Effector CD4-positive, alpha-beta T cell (primary cell): ENCODE results near the gene ARHGAP15.

ENCODE experiments used
- DNase-seq: peaks from one replicate; pipeline ENCODE4 v3.0.0-alpha.2; 2020

ARHGAP15 gene

GRCh38 chr2:143674051-143674450, 544.8 kb downstream of the ARHGAP15 start:
- DNase-seq = no peak

GRCh38 chr2:143675021-143675420, 545.8 kb downstream of the ARHGAP15 start:
- DNase-seq = no peak

DNA sequence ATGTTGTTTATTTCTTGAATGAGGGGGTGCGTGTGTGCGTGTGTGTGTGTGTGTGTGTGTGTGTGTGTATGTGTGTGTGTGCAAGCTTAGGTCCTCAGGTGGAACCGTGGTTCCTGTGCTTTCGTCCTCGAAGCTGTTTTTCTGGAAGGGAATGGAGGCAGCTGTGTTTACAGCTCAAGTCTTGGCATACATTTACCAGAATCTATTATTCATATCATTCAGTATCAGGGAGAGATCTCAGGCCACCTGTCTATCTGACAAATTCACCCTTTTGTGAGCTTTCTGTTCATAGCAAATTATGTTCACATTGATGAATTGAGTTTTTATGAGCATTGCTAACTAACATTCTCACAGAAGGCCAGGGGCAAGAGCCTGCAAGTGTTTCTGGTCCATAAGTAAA, 550.4 kb downstream of the ARHGAP15 start:
- no peak for DNase-seq

GRCh38 chr2:143680885-143681405, 551.7 kb downstream of the ARHGAP15 start:
- DNase-seq = no peak

GRCh38 chr2:143682436-143683055, 553.3 kb downstream of the ARHGAP15 start:
- no peak for DNase-seq

DNA sequence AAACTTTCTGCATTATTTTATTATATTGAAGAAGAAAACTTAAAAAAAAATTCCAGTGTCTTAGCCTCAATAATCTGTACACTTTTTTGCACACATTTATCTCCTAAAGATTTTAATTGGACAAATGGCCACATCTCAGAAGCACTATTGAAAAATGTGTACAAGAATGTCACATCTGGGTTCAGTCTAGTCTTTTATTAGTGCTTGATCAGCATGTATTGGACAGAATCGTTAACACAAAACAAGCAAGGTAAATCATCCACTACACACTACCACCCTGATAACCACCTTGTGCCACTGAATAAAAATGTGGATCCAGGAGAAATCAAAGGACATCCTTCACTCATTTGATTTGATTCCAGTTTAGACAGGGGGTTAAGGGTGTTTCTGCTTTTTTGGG, 554.8 kb downstream of the ARHGAP15 start:
- no peak for DNase-seq

DNA sequence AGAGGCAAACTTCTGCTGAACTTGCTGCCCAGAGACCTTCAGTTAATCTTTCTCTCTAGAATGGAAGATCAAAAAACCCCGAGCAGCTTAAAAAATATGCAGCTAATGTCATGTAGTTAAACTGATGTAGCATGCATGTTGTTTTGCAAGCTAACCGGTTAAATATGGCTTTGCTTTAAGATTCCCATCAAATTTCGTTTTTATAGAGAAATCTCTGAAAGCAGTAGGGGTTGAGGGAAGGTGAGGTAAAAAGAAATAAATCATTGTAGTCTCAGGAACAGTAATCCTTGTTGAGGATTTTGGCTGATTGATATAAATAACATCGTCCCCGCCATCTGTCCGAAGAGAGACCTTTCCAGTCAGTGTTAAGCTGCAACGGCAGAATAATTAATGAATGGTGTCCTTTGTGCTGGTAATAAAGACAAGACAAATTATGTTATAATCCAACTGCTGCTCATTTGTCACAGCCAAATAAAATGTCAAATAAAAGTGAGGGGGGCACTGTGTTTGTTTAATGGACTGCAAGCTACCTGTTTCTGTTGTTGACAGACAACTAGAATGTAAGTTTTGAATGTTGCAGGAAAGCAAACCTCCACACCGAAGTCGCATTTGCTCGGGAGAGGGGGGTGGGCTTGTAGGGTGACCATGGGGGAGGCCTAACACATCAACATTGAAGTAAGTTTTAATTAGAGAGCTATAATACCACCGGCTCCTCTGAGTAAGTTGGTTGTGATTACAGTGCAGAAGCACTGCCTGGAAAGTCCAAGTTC, 555.5 kb downstream of the ARHGAP15 start:
- DNase-seq = no peak

DNA sequence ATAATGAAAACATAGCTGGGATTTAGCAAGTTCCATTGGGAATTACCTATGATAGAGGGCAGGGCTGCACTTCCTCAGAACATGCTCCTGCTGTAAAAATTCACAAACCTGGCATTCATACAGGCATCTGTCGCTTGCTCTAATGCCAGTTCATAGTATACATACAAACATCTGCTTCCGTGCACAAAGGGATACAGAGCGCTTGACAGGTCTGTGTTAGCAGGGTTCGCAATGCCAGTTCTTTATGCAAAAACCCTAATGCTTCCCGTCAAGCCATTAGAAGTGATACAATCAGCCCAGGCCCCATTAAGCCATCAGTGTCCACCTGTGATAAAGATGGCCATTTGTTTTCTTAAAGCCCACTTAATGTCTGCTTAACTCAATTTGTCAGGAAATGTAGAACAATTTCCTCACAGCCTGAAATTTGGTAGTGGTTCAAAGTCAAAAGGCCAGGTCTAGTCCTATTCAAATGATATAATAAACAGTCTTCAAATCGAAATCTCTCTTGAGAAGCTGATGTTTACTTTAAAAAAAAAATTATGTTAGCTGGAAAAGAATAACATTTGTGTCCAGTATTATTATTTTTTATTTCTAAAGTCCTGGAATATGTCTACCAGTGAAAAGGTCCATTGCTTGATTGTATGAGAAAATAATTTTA, 556.3 kb downstream of the ARHGAP15 start:
- no peak for DNase-seq

DNA sequence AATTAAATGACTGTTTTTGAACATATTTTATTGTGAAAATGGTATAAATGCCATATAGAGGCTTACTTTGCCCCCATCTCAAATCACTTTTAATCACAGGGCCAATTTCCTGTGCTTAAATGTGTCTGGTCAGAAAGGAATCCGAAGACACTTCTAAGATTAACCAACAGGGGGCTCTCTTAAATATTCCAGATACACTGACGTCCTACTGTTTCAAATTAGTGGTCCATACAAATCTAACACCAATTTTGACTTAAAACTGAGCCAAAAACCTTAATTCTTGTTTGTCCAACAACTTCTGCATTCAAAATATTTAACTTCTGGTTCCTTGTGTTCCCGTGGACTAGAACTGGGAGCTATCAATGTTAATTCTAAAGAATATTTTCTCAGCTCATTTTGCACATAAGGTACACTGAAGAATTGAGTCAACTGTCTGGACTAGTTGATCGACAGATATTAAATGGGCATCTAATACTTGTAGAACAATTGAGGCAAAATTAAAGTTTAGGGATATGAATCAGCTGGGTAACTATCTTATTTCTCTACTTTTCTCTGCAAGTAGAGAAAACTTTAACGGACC, 557.5 kb downstream of the ARHGAP15 start:
- no peak for DNase-seq

DNA sequence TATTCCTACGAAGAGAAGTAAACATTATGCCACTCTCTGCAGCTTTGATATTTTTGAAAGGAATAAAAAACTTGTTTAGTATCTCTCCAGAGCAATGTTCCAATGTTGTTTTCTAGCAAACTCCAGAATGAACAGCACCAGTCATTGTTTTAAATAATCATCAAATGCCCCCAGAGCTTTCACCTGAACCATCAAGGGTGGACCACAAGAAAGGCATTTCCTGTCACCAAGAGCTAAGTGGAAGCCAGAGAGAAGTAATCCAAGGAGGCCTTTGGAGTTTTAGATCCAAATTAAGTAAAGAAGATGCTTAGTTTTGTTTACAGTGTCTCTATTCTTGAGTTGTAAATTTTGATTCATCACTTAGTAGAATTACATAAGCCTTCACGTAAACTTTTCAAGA, 559.0 kb downstream of the ARHGAP15 start:
- DNase-seq = no peak

GRCh38 chr2:143688815-143689214, 559.6 kb downstream of the ARHGAP15 start:
- DNase-seq = no peak

GRCh38 chr2:143689541-143689940, 560.3 kb downstream of the ARHGAP15 start:
- no peak for DNase-seq

DNA sequence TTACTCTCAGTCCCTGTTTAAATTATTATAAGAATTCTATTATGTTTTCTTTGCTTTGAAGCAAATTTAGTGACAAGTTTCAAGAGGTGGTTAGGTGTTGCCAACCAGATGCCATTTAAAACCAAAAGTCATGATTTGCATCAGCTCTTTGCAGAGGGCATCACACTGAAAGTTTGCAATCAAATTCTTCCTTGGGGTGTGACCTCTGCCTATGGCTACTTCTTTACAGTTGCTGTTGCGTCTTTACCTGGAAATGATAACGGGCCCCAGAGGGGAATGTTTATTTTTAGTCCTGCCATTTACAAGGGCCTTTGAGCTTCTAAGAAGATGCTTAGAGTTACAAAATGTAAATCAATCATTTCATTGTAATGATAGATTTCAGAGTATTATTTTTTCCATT, 561.0 kb downstream of the ARHGAP15 start:
- DNase-seq = no peak

DNA sequence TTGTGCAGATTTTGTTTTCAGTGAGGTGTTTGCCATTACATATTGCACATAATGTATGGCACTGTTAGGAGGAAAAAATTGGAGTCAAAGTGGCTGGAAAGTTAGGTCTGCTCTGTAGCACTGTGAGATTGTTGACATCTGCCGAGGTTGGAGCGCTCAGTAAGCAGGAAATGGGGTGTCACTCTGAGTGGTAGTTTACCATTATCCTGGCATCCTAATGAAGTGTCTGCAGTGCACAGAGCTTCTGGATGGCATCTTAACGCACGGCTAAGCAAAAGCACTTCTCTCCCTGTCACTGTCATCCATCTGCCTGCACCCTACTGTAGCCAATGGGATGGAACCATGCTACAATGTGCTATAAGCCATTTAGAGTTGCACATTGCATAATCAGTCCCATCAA, 561.9 kb downstream of the ARHGAP15 start:
- no peak for DNase-seq

DNA sequence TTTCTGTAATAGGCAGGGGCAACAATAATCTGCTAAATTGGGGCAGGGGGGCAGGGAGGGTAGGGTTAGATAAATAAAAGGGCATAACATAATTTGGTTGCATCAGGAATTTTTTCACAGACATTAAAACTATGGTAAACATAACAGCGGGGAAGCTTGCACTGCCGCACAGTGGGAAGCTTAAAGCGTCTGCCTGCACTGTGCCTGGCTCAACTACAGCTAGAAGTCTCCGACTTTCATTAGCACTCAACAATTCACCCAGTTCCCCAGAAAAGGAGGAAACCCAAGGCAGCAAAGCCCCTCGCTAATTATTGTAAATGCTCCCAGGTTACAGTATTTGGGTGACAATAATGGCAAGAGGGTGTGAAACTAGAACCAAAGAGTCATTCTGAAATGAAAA, 562.9 kb downstream of the ARHGAP15 start:
- no peak for DNase-seq

GRCh38 chr2:143692967-143693366, 563.7 kb downstream of the ARHGAP15 start:
- no peak for DNase-seq

DNA sequence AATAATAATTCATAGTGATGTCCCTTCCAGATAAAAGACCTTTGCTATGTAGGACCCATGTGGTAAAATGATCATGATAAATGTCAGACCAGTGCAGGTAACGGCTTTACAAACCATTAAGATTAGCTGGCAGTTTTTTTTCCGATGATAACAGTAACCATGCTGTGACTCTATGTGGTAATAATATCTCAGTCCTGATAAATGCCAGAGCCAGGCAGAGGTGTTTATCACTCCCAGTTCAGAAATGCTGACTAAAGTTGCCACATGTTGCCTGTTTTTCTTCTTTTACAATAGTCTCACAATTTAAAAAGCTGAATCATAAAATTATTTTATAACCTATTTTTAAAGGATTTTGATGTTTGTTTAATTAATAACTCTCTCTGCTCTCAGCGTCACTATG, 565.1 kb downstream of the ARHGAP15 start:
- no peak for DNase-seq

DNA sequence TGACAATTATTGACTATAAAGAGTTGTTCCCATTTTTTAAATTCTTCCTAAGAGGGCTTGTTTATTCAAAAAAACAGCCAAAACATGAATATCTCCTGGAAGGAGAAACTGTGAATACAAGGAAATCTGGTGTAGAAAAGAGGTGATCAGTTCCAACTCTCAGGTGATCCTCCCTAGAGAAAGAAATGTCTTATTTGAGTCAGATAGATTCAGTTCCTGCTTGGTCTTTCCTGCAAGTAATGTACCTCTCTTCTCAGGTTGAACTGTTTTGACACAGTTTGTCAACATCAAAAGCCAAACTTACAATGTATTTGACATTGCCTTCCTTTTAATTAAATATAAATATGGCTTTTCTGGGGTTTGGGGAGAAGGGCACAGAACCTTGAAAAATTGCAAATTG, 567.4 kb downstream of the ARHGAP15 start:
- DNase-seq = no peak

GRCh38 chr2:143697744-143698143, 568.5 kb downstream of the ARHGAP15 start:
- no peak for DNase-seq

GRCh38 chr2:143698352-143698751, 569.1 kb downstream of the ARHGAP15 start:
- no peak for DNase-seq

DNA sequence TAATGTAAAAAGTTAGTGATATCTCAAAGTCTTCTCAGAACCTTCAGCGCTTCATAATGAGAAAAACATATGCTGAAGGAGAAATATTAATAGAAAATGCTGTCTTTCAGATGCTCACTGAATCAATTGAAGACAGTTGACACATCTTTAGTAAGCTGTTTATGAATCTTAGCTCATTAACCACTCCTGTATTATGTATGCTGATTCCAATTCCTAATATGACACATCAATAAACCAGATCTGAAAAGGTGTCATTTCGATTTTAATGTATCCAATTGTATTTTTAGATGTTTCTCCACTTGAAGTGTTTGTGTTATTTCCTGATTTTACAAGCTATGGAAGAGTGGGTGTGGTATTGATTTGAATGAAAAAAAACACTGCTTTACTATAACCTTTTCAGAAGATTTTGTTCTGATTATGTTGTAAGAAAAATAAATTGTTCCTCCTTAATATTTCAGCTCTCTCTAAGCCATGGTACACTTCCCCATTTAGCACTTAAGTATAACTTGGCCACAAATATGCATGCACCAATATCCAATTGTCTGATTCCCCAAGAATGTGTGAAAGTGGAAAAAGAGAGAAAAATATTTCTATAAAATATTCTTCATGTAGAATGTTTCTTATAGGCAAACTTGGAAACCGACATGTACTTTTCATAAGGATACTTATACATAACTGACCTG, 569.8 kb downstream of the ARHGAP15 start:
- no peak for DNase-seq

DNA sequence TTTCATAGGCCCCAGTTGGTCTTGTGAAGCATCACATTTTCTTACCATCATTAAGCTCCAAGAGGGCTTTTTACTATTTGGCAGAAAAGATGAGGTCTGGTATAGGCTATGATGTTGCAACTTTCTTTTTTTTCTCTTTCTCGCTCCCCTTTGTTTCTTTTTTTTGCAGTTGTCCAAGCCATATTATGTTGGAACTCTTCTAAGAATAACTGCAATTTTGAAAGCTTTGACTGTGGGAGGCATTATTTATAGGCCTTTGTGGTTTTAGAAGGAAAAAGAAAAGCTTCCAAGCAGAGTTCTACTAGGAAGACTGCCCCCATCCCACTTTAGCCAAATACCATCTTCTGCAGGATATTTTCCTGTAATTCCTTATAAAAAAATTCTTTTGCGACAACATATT, 571.6 kb downstream of the ARHGAP15 start:
- DNase-seq = no peak

DNA sequence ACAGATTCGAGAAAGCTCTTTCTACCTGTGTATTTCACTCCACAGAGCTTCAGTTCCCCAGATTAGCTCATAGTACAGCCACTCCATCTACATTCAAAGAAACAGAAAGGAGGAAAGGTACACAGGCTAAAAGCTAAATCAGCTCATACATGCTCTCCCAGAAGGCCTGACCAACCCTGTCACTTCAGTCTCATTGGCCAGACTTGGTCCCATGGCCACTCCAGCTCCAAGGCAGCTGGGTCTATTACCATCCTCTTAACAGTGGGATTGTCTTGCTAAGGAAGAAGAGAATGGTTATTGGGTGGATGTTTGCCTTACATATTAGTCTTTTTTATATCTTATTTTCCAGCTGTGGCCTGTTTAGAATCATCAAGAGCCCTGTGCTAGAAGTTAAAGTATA, 572.6 kb downstream of the ARHGAP15 start:
- no peak for DNase-seq
